Heart left ventricle (tissue), 16 donors: ENCODE data around the gene EVA1C. TPM values are rescaled to one million over a fixed set of nuclear protein-coding genes. Genes with fewer than 3 reads are reported as not detected.
"Not testable (repeated sequence)": the region's sequence is repeated elsewhere in the genome, so short reads cannot be mapped to it uniquely, and the experiment has no call there.

Source experiments
- ATAC-seq, 4 donors: fragments of 200-7000 bp; cut with Tn5 transposase; one replicate each; pipeline ENCODE4 v1.9.1; 2020 to 2022; ENCODE audit warnings: moderate library complexity in 4 of 4, mild to moderate bottlenecking in 3 of 4, moderate number of reproducible peaks in 1 of 4
- DNase-seq, 5 donors: peaks; one replicate each; pipeline ENCODE4 v3.0.0-alpha.2; 2020
- H3K27ac ChIP-seq, 12 donors: fragments of 200-600 bp; sonication (generic) in 4 of 12; one replicate each; pipeline versions ENCODE4 v1.5.0 to v1.8.0; 2016 to 2022; ENCODE audit warnings: mild to moderate bottlenecking in 2 of 12
- H3K27me3 ChIP-seq, 9 donors: fragments of 200-600 bp; sonication (generic) in 2 of 9; one replicate each; pipeline versions ENCODE4 v1.5.1 to v1.8.0; 2016 to 2022; ENCODE audit warnings: mild to moderate bottlenecking in 3 of 9
- H3K36me3 ChIP-seq, 9 donors: fragments of 200-600 bp; sonication (generic) in 2 of 9; one replicate each; pipeline versions ENCODE4 v1.5.0 to v1.8.0; 2018 to 2022; ENCODE audit warnings: mild to moderate bottlenecking in 2 of 9
- H3K4me1 ChIP-seq, 12 donors: fragments of 200-600 bp; sonication (generic) in 4 of 12; one replicate each; pipeline versions ENCODE4 v1.5.0 to v1.8.0; 2016 to 2022; ENCODE audit warnings: mild to moderate bottlenecking in 3 of 12
- H3K4me3 ChIP-seq, 12 donors: fragments of 200-600 bp; sonication (generic) in 4 of 12; one replicate each; pipeline versions ENCODE4 v1.5.0 to v1.8.0; 2017 to 2022; ENCODE audit warnings: mild to moderate bottlenecking in 9 of 12, moderate library complexity in 4 of 12
- H3K9me3 ChIP-seq, 12 donors: fragments of 200-600 bp; sonication (generic) in 4 of 12; one replicate each; pipeline versions ENCODE4 v1.5.0 to v1.8.0; 2016 to 2022; ENCODE audit warnings: mild to moderate bottlenecking in 1 of 12
- CTCF ChIP-seq, 12 donors: fragments of 200-600 bp; sonication (generic) in 4 of 12; IDR thresholded peaks; one replicate each; pipeline versions ENCODE4 v1.5.0 to v1.8.0; 2018 to 2022; ENCODE audit warnings: antibody characterized with exemption in 12 of 12, mild to moderate bottlenecking in 5 of 12
- POLR2A ChIP-seq, 2 donors: fragments of 450-650 bp; IDR thresholded peaks; one replicate each; pipeline ENCODE4 v1.6.1; 2017; ENCODE audit warnings: antibody characterized with exemption in 2 of 2, mild to moderate bottlenecking in 2 of 2, moderate library complexity in 2 of 2
- WGBS, 4 donors: extraction: QIAGEN DNeasy Blood & Tissue Kit in 2 of 4; methylation state at CpG; one replicate each; pipeline versions ENCODE4 v1.1.5 to v1.1.7; 2013 to 2018; 5-methylcytosine and 5-hydroxymethylcytosine counted together
- intact Hi-C, 10 donors: fragments of 100-400 bp; cut with DNase I; formaldehyde crosslinking; loops; one replicate each; pipeline versions ENCODE4 v1.11.1 to v1.14.2; 2022
- polyA plus RNA-seq, 2 donors: library from polyadenylated mRNA; stranded (reverse); fragments of 200-250 nt; gene quantifications; one replicate each; pipeline ENCODE4 v1.2.3, GENCODE V29; 2013
- total RNA-seq, 9 donors: library from RNA; depleted of rRNA in 2 of 9; stranded (reverse); fragments of >200 nt in 2 of 9; fragmentation: NEBNext Ultra II Directional in 3 of 9; extraction: Animal tissue kit (Norgen Biotek cat#: 25700) in 3 of 9; gene quantifications; one replicate each; pipeline versions ENCODE4 v1.1.0 to v1.2.4, GENCODE V29; 2016 to 2023
- donor health status: ischemic (EF 13 %, LVEDD 7.1; RV severe dilation, severe dysfunction).
- donor health status: healthy with polysubstance abuse.
- donor health status: DM: no; HTN: yes; CAD: no.
- donor health status: DM: no; HTN: no; CAD: no.
- donor health status: ischemic (EF 25% LVEDD 6.9; RV normal size, moderate dysfunction).
- donor health status: ischemic (EF 25% LVEDD 5.7; RV mildly dilated, moderate dysfunction).
- donor health status: healthy.
- donor health status: DM: yes; HTN: yes; CAD: no.
- donor health status: ischemic (EF 35%, LVEDD 5.7; RV mildly dilated, moderate dysfunction).
- donor health status: nonischemic (EF 11% LVEDD 7.7; RV severe dilation, severe dysfunction).
- donor health status: DM: yes; HTN: yes; CAD: no.
- donor health status: PGD.
- donor health status: ischemic (EF 29% LVEDD 5.4; RV normal size, mild dysfunction).
- donor health status: nonischemic (EF 23%, LVEDD 6.1; RV moderate dilation, normal function).

Gene EVA1C
- total and polyA plus RNA-seq, 11 donors = 10.1 to 44.4 (median 19.7) TPM

- intact Hi-C loops = loop anchor here in 2 of 10 donors (5.0 kb wide), 1 partner anchor 33 kb away; no protein-coding TSS in a partner anchor
- H3K27me3 ChIP-seq = no peaks in the 10 kb centered on the region
- TF ChIP-seq CTCF (IDR thresholded peaks at IDR 0.05) = no peak
- TF ChIP-seq POLR2A (IDR thresholded peaks at IDR 0.05) = no peak
- ATAC-seq (peak in 3 of 4 donors; percentile 69 to 78 (median 76)), DNase-seq (peak in 1 of 5 donors; percentile 69)
- H3K4me1 ChIP-seq = peaks cover 0 to 14% (median 7%) of the 10 kb centered on the region in 12 donors
- no peak overlapping the region for H3K27ac ChIP-seq
- no peaks in the 10 kb centered on the region for H3K9me3 ChIP-seq
- 85 to 94% (median 88%) methylated on average over 4 of the region's 4 CpGs for WGBS, 4 donors
- H3K36me3 ChIP-seq = no peaks in the 10 kb centered on the region
- H3K4me3 ChIP-seq = no peak overlapping the region
Measured at GRCh38 chr21:32529679-32530078, 117.2 kb downstream of the EVA1C start.

GRCh38 chr21:32530809-32531208 is 118.3 kb downstream of the EVA1C start:
- H3K27me3 ChIP-seq, H3K4me1 ChIP-seq, ATAC-seq, H3K36me3 ChIP-seq, intact Hi-C loops, H3K27ac ChIP-seq, H3K4me3 ChIP-seq, H3K9me3 ChIP-seq, DNase-seq: not testable (repeated sequence)
- WGBS, 4 donors = 87 to 92% (median 89%) methylated on average over 7 of the region's 7 CpGs

GRCh38 chr21:32531561-32531960 is 119.1 kb downstream of the EVA1C start:
- H3K27ac ChIP-seq, H3K36me3 ChIP-seq, ATAC-seq, H3K9me3 ChIP-seq, H3K4me3 ChIP-seq, intact Hi-C loops, DNase-seq, H3K27me3 ChIP-seq, H3K4me1 ChIP-seq: not testable (repeated sequence)
- 83 to 97% (median 87%) methylated on average over 3 of the region's 3 CpGs for WGBS, 4 donors

GRCh38 chr21:32532636-32533035 is 120.1 kb downstream of the EVA1C start:
- no peaks in the 10 kb centered on the region for H3K36me3 ChIP-seq
- no peak overlapping the region for H3K4me3 ChIP-seq
- ATAC-seq (no peak), DNase-seq (no peak)
- no peaks in the 10 kb centered on the region for H3K9me3 ChIP-seq
- H3K27me3 ChIP-seq = no peaks in the 10 kb centered on the region
- TF ChIP-seq POLR2A (IDR thresholded peaks at IDR 0.05) = no peak
- no peak for TF ChIP-seq CTCF (IDR thresholded peaks at IDR 0.05)
- intact Hi-C loops = no loop called here
- WGBS, 4 donors = 59 to 69% (median 67%) methylated on average over 6 of the region's 6 CpGs
- H3K27ac ChIP-seq = no peak overlapping the region
- H3K4me1 ChIP-seq = no peaks in the 10 kb centered on the region

- Histone ChIP-seq H3K4me3 (no peak overlapping the region), H3K9me3 (no peaks in the 10 kb centered on the region), H3K4me1 (no peaks in the 10 kb centered on the region), H3K27ac (no peak overlapping the region), H3K36me3 (no peaks in the 10 kb centered on the region), H3K27me3 (no peaks in the 10 kb centered on the region)
- ATAC-seq (peak in 1 of 4 donors; percentile 29), DNase-seq (no peak)
- intact Hi-C loops = no loop called here
- TF ChIP-seq CTCF (IDR thresholded peaks at IDR 0.05) (no peak), POLR2A (IDR thresholded peaks at IDR 0.05) (no peak)
- WGBS, 4 donors = 83 to 89% (median 85%) methylated on average over 4 of the region's 4 CpGs
Measured at GRCh38 chr21:32533053-32533452, 120.5 kb downstream of the EVA1C start.
